Lung microvascular endothelial cell (primary cell): ENCODE data around the gene LPCAT4. TPM values are rescaled to one million over a fixed set of nuclear protein-coding genes. Genes with fewer than 3 reads are reported as not detected.
"Not testable (repeated sequence)": the region's sequence is repeated elsewhere in the genome, so short reads cannot be mapped to it uniquely, and the experiment has no call there.

Experiments used
- DNase-seq, 2 donors: peaks; one replicate each; pipeline versions ENCODE4 v3.0.0 to v3.0.0-alpha.2; 2010; ENCODE audit warnings: low read depth in 2 of 2
- total RNA-seq: library from RNA; depleted of rRNA; stranded (reverse); fragments of >200 nt; gene quantifications from 2 replicates; pipeline ENCODE4 v1.2.1, GENCODE V29; 2014

The LPCAT4 gene
- total RNA-seq, 1 donor from 2014 or later = 2.8 TPM

- DNase-seq = no peak
These were observed 4.8 kb downstream of the LPCAT4 start for GRCh38 chr15:34362047-34362773.

- no peak for DNase-seq
These were observed 5.7 kb downstream of the LPCAT4 start for GRCh38 chr15:34361278-34361677.

- no peak for DNase-seq
These were observed 6.7 kb downstream of the LPCAT4 start for GRCh38 chr15:34360298-34360697.

- no peak for DNase-seq
These were observed 7.6 kb downstream of the LPCAT4 start for GRCh38 chr15:34359416-34359815.

GRCh38 chr15:34358948-34359347 is 8.0 kb downstream of the LPCAT4 start:
- no peak for DNase-seq

- no peak for DNase-seq
These were observed 8.6 kb downstream of the LPCAT4 start for GRCh38 chr15:34358367-34358766.

GRCh38 chr15:34357653-34358052 is 9.3 kb downstream of the LPCAT4 start:
- no peak for DNase-seq

- DNase-seq = no peak
These were observed 11.8 kb downstream of the LPCAT4 start for GRCh38 chr15:34355241-34355640.

- no peak for DNase-seq
These were observed 12.7 kb downstream of the LPCAT4 start for GRCh38 chr15:34354286-34354685.

- no peak for DNase-seq
These were observed 13.4 kb downstream of the LPCAT4 start for GRCh38 chr15:34353627-34354026.

GRCh38 chr15:34352996-34353395 is 14.0 kb downstream of the LPCAT4 start:
- not testable (repeated sequence) for DNase-seq

- DNase-seq = no peak
These were observed 17.2 kb downstream of the LPCAT4 start for GRCh38 chr15:34349769-34350168.

- no peak for DNase-seq
These were observed 18.2 kb downstream of the LPCAT4 start for GRCh38 chr15:34348735-34349300.

GRCh38 chr15:34347951-34348638 is 18.9 kb downstream of the LPCAT4 start:
- no peak for DNase-seq

GRCh38 chr15:34342737-34343575 is 24.0 kb downstream of the LPCAT4 start, which contains the start of the genes NOP10 and NUTM1:
Gene NOP10 (minus strand): TSS chr15:34343136. CDS start chr15:34343073, 63 bp downstream.
Gene NUTM1 (plus strand): TSS chr15:34343315. CDS start chr15:34343697, 382 bp downstream.
- peak; percentile 96 to 97 for DNase-seq

GRCh38 chr15:34342213-34342736 is 24.7 kb downstream of the LPCAT4 start:
- DNase-seq = peak; percentile 20 to 22

- DNase-seq = no peak
These were observed 25.4 kb downstream of the LPCAT4 start for GRCh38 chr15:34341381-34342212.

- DNase-seq = no peak
These were observed 27.1 kb downstream of the LPCAT4 start for GRCh38 chr15:34339946-34340345.

GRCh38 chr15:34338347-34338746 is 28.6 kb downstream of the LPCAT4 start:
- DNase-seq = no peak

GRCh38 chr15:34337557-34338306 is 29.3 kb downstream of the LPCAT4 start, which contains the start of gene SLC12A6:
Gene SLC12A6 (minus strand): TSS chr15:34337781. CDS start chr15:34336680, 1,101 bp downstream.
- DNase-seq = peak; percentile 91 to 92
